SH-SY5Y (cell line): Measurements from ENCODE around the gene SIX2.

ENCODE experiments used
- GATA2 ChIP-seq: IDR thresholded peaks from 2 replicates; pipeline ENCODE4 v1.6.1; 2011; ENCODE audit warnings: mild to moderate bottlenecking, low read depth, low read length
- GATA3 ChIP-seq: IDR thresholded peaks from 2 replicates; pipeline ENCODE4 v1.6.1; 2011; ENCODE audit warnings: low read depth, mild to moderate bottlenecking, low read length, moderate library complexity

GRCh38 chr2:45042401-45042800 lies 33.1 kb upstream of the SIX2 start:
- TF ChIP-seq GATA3, result no peak
- TF ChIP-seq GATA2, result no peak
